Esophagus muscularis mucosa (tissue), 3 donors: ENCODE data around the gene BCL2L11.

Source experiments
- CTCF ChIP-seq, 3 experiments: fragments of 200-600 bp in 2 of 3; fragments of 450-650 bp in 1 of 3; sonication (generic) in 2 of 3; IDR thresholded peaks; one replicate each; pipeline ENCODE4 v1.5.1; 2017 to 2019; ENCODE audit warnings: antibody characterized with exemption in 3 of 3, mild to moderate bottlenecking in 2 of 3, moderate library complexity in 1 of 3
- POLR2A ChIP-seq: fragments of 450-650 bp; IDR thresholded peaks from one replicate; pipeline ENCODE4 v1.6.1; 2017; ENCODE audit warnings: antibody characterized with exemption, moderate library complexity, mild to moderate bottlenecking, low read depth
- POLR2AphosphoS5 ChIP-seq, 2 donors: sonication (generic); formaldehyde crosslinking; IDR thresholded peaks; one replicate each; pipeline ENCODE4 v1.6.1; 2017; ENCODE audit warnings: antibody characterized with exemption in 2 of 2

DNA sequence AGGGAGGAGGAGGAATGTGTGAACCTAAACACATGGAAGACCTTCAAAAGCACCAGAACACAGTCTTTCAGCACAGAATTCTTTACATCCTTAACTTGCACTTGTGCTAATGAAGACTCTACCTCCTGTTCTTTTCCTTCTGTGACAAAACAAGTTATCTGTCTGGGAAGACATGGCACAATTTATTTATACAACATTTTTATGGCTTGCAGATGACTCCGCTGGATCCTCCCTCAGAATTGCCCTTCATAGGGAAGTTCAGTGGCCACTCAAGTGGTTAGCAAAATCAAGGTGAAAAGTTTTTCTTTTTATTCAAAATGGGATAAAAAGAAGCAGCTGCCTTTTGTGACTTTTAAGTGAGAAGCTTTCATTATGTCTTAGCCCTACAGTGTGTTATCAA lies 21.4 kb downstream of the BCL2L11 start:
- TF ChIP-seq CTCF (IDR thresholded peaks at IDR 0.05) (no peak), POLR2A (no peak), POLR2AphosphoS5 (IDR thresholded peaks at IDR 0.05) (no peak)
